H54 (cell line): ENCODE results near the gene ZC3H4.
"Not testable (repeated sequence)": the region's sequence is repeated elsewhere in the genome, so short reads cannot be mapped to it uniquely, and the experiment has no call there.

Source experiments
- DNase-seq: peaks from one replicate; pipeline ENCODE4 v3.0.0; 2011; ENCODE audit warnings: low spot score, mixed read lengths; ENCODE audit not compliant: insufficient read length
- FAIRE-seq: peaks from 3 replicates; lab custom pipeline; 2011; peaks lifted over from hg19 to GRCh38; lab: Jason Lieb, UNC
- POLR2A ChIP-seq: IDR thresholded peaks from 2 replicates; pipeline ENCODE4 v1.6.1; 2011; ENCODE audit warnings: low read depth, mild to moderate bottlenecking, low read length

The ZC3H4 gene

DNA sequence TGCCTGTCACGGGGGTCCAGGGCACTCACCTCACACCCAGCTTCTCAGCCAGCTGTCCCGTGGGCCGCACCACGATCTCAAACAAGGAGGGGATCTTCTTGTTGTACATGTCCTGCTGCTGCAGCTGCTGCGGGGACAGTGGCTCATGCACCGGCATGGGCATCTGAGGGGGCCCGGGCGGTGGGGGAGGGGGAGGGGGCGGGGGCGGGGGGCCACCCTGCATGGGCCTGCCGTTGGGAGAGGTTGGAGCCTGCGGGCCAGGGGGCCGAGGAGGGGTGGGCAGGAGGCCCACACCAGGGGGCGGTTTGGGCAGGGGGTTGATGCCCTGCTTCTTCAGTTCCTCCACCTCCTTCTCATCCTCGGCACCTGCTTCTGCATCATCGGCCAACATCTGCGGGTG is 41.3 kb downstream of the ZC3H4 start:
- TF ChIP-seq POLR2A = no peak
- no peak for FAIRE-seq
- no peak for DNase-seq

DNA sequence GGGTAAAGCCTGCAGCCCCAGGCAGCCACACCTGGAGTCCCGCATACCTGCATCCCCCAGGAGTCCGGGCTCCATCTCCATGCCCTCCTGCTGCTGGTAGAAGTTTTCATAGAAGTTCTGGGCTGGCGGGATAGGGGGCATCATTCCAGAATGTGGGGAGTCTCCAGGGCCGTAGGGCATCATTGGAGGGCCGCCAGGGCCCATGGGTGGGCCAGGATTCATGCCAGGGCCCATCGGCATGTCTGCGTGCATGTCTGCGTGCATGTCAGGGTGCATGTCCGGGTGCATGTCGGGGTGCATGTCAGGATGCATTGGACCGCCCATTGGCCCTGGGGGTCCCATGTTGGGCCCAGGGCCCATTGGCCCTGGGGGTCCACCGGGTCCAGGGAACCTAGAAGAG is 41.8 kb downstream of the ZC3H4 start:
- DNase-seq = no peak
- TF ChIP-seq POLR2A = no peak
- no peak for FAIRE-seq

DNA sequence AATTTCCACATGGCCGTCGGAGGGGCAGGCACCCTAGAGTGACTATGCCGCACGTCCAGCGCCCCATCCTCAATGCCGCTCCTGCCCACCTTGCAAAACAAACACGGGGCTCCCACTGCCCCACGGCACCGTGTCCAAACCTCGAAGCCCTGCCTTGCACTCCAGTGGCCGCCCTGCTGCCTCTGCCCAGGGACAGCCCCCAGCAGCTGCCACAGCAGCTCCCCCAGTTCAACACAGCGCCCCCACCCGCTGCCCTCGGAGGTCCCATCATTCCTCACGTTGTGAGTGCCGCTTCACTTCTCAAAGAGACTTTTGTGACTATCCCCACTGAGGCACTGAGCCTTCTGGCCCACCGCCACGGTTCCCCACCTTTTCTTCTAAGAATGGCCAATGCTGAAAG is 42.8 kb downstream of the ZC3H4 start:
- no peak for TF ChIP-seq POLR2A
- FAIRE-seq (no peak), DNase-seq (no peak)

DNA sequence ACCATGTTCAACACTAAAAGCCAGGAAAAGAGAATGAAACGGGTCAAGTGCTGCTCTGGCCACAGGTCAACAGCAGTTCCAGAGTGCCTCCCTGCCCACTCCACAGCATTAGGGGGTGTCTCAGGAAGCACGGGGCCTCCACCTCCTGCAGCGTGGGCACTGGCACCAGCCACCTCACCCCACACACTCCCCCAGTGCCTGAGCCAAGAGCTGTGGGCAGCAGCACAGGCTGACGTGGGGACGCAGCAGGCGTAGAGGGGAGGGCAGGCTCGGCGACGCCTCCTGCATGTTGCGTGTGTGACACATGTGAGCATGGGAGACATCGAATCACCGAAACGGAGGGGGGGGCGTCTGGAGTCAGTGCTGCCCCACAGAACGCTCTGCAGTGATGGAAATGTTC is 43.8 kb downstream of the ZC3H4 start:
- DNase-seq = no peak
- no peak for FAIRE-seq
- no peak for TF ChIP-seq POLR2A

DNA sequence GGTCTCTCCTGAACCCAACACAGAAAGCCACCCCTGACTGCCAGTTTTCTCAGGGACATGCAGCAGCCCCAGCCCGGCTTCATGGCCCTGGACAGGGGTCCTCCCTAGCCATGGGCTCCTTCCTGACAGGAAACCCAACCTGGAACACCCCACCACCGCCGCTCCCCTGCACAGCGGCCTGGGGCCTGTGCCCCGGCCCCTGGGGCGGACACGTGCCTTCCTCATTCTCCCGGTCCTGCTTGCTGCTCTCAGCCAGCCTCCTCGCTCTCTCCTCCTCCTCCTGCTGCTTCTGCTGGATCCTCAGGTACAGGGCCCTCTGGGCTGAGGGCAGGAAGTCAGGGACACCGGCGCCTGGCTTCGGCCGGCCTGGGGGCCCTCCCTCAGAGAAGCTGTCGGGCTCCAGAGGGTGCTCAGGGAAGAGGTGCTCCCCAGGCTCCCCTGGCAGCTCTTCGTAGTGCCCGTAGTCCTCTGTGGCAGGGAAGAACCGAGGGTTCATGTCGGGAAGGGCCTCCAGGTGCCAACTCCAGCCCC is 44.6 kb downstream of the ZC3H4 start:
- TF ChIP-seq POLR2A = no peak
- DNase-seq (no peak), FAIRE-seq (no peak)

DNA sequence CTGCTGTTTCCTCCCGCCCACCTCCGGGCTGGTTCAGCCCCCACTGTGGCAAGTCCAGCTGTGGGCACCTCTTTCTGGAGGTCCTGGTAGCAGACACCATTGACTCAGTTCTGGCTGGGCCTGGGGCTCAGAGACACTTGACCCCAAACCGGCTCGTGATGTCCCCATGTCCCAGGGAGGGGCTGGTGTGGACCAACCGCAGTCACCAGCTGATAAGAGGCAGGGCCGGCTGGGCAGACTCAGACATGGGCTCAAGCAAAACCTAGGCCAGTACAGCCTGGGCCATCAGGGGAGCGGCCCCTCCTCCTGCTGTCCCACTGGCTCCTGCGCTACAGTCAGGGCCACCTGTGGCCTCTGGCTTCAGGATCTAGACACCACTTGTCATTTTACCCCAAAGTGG is 45.3 kb downstream of the ZC3H4 start:
- no peak for TF ChIP-seq POLR2A
- DNase-seq (no peak), FAIRE-seq (no peak)

DNA sequence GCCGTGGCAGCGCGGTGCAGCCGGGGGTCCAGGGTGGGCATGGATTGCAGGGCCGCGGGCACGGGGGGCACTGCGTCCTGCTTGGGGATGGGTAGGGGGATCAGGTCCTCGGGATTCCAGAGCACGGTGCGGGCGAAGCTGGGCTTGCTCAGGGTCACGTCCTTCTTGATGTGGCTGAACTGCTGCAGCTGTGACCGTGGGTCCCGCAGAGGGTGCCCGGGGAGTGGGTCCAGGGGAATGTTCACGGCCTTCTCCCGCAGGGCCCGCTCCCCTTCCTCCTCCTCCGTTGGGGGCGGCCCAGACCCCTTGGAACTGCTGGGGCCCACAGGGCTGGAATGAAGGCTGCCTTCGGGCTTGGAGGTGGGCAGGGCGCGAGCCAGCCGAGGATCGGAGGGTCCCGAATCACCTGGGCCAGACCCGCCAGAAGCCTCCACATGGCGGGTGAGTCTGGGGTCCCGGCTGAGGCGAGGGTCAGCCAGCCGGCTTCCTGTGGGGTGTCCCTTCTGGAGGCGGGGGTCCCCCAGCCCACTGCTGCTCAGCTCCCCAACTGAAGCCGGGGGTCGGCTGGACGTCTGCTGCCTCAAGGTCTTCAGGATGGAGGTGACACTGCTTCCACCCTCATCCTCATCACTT is 46.2 kb downstream of the ZC3H4 start:
- DNase-seq = no peak
- TF ChIP-seq POLR2A = no peak
- no peak for FAIRE-seq

DNA sequence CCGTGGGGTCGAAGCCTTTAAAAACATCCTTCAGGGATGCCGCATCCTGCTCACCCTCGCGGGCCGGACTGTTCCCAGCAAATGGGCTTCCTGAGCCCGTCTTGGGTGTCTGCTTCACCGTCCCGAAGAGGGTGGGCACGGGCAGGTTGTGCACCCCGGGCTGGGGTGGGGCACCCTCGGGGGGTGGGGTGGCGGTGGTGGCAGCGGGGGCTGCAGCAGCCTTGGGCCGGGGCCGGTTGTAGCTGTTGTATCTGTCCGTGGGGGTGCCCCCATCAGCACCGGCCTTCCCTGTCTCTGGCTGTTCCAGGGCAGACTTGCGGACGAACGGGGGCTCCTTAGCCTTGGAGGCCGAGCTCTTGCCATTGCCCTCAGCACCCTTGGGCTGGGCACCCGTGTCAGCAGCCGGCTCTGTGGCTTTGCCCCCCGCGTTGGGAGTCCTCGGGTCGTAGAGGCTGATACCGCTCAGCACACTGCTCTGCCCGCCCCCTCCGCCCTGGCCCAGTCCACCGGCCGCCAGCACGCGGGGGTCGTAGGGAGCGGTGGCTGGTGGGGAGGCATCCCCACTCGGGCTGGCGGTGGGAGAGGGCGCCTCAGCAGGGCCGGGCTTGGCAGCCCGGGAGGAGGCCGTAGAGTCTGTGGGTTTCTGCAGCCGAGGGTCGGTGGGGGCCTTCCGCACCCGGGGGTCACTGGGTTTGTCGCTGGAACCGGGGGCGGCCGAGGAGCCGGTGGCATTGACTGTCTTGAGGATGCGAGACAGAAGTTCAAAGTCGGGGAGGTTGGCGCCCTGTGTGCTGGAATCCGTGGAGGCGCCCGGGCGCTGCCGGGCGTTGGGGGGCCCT is 47.0 kb downstream of the ZC3H4 start:
- no peak for TF ChIP-seq POLR2A
- no peak for FAIRE-seq
- no peak for DNase-seq

DNA sequence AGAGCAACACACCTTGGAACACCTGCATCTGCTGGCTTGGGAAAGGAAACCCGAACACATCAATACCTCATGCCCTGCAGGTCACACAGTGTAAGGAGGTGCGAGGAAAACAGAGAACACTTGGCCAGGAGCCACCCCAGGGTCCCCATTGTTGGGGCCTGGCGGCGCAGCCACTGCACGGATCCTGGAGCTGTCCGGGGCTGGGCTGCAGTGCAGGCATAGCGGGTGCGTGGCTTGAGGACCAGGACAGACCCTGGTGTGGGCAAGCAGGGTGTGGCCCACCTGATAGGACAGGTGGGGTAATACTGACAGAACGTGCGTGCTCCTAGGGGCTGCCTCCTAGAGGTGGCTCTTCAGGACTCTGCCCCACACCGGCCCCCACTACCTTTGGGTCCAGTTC is 48.3 kb downstream of the ZC3H4 start:
- DNase-seq (no peak), FAIRE-seq (no peak)

DNA sequence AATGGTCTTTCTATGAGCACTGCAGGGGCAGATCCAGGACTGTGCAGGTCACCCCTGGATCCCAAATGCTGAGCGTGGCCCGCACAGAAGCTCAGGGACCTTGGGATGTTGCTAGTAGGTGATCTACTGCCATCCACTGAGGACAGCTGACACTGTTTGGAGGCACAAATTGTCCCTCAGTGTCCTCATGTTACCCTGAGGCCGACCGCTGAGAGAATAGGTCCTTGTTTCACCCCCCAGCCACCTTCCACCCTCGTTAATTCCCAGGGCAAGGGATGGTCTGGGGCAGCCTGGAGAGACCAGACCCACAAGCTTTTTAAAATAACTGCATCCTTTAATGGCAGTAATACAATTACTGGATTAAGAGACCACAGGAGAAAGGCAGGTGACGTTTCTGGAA is 49.7 kb downstream of the ZC3H4 start:
- DNase-seq (no peak), FAIRE-seq (no peak)
- TF ChIP-seq POLR2A = no peak

More for the DNA sequence above, 48.3 kb downstream of the ZC3H4 start:
- no peak for TF ChIP-seq POLR2A

DNA sequence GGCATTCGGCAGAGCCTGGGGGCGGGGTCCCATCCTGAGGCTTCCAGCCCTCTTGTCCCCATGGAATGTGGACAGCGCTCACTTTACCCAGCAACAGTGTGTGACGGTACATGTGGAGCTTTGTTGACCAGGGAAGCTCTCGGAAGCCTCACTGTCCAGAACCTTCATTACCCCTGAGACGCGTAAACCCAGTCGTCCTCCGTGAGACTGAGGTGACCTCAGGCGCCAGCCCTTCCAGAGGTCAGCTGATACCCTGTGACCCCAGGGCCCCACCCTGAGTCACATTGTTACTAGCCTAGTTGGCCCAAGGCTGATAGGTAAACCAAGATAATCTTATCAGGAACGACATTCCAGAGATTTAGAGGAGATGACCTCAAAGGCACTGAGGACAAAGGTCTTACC is 55.0 kb downstream of the ZC3H4 start:
- no peak for TF ChIP-seq POLR2A
- FAIRE-seq = no peak
- DNase-seq = no peak

DNA sequence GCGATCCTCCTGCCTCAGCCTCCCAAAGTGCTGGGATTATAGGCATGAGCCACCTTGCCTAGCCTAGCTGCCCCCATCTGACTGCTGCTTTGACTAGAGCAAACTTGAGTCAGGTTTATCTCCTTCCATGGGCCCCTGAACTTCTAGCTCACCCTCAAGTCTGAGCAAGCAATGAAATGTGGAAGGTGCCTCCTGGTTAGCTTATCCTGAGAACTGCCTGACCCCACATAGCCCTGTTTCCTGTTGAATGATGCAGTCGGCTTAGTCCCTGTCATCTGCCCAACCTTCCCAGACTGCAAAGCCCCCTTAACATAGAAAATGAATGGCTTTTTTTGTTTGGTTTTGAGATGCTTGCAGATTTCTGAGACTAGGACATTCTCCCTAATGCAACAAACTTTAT is 56.2 kb downstream of the ZC3H4 start:
- FAIRE-seq = no peak
- no peak for DNase-seq

DNA sequence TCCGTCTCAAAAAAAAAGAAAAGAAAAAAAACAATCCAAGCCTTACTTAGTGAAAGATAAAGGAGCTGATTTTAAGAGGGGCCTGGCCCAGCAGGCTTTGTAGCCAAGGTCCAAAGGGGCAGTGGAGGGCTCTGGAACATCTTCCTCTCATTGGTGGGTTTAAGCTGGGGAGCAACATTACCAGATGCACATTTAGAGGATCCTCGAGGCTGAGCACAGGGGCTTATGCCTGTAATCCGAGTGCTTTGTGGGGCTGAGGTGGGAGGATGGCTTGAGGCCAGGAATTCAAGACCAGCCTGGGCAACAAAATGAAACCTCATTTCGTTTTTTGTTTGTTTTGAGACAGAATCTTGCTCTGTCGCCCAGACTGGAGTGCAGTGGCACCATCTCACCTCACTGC is 57.2 kb downstream of the ZC3H4 start:
- DNase-seq (no peak), FAIRE-seq (no peak)
- no peak for TF ChIP-seq POLR2A

More for the DNA sequence above, 56.2 kb downstream of the ZC3H4 start:
- no peak for TF ChIP-seq POLR2A

DNA sequence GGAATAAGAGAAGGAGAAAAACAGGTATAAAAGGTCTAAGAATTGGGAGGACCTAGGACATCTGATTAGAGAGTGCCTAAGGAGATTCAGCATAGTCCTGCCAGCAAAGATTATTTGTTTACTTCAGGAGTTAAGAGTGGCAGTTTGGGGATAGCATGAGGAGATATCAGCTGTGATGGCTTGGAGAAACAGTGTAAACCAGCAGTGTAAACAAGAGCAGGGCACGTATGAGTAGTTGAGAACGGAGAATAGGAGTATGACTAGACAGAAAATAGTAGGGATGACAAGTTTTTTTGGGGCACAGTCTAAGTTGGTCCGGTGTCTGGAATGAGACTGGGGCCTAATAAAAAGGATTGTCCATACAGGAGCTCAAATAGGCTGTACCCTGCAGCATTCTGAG is 63.0 kb downstream of the ZC3H4 start:
- FAIRE-seq = not testable (repeated sequence)

DNA sequence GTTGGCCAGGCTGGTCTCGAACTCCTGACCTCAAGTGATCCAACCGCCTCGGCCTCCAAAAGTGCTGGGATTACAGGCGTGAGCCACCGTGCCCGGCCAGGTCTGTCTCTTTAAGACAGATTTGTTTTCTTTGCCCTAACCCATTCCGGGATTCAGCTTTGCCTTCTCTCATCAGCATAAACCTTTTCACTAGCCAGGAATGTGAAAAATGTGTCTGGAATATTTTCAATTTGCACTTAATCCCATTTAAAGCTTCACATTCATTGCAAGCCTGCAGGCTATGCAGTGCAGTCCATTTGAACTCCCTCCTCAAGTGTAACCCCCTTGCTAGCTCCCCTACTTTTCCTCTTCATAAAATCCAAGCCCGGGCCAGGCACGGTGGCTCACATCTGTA is 64.3 kb downstream of the ZC3H4 start:
- DNase-seq = no peak
- no peak for FAIRE-seq
- no peak for TF ChIP-seq POLR2A

More for the DNA sequence above, 63.0 kb downstream of the ZC3H4 start:
- DNase-seq = not testable (repeated sequence)
